ENCODE measurements around the gene RAB30. TPM values are rescaled to one million over a fixed set of nuclear protein-coding genes. Genes with fewer than 3 reads are reported as not detected.

RAB30 gene
- total RNA-seq, 2 donors from 2014 or later: 8.4 to 15.8 TPM

GRCh38 chr11:82980292-82980691, 91.4 kb downstream of the RAB30 start:
- no peak for TF ChIP-seq CTCF (conservative IDR thresholded peaks at IDR 0.05)
- H3K4me1 Mint-ChIP-seq: no peaks in the 10 kb centered on the region
- Histone ChIP-seq H3K36me3 (ENCODE audit: control insufficient read depth, insufficient read depth, low read length) (no peaks in the 10 kb centered on the region), H3K9ac (ENCODE audit: extremely low read depth, low read length, poor library complexity, severe bottlenecking) (no peak overlapping the region), H3K27ac (ENCODE audit: low read depth, low read length) (no peak overlapping the region), H3K9me3 (ENCODE audit: control insufficient read depth, low read length) (no peaks in the 10 kb centered on the region), H3K4me3 (ENCODE audit: low read length) (no peak overlapping the region), H3K27me3 (ENCODE audit: control insufficient read depth, insufficient read depth, low read length, poor library complexity, severe bottlenecking) (no peaks in the 10 kb centered on the region), H3K4me1 (ENCODE audit: control insufficient read depth, insufficient read depth, low read length) (no peaks in the 10 kb centered on the region)
- H3K4me3 Mint-ChIP-seq: no peak overlapping the region
- no peaks in the 10 kb centered on the region for H3K27me3 Mint-ChIP-seq (ENCODE audit: insufficient read depth)
- H3K36me3 Mint-ChIP-seq (ENCODE audit: low read depth): peaks cover 20% of the 10 kb centered on the region
- DNase-seq: no peak
- no peaks in the 10 kb centered on the region for H3K9me3 Mint-ChIP-seq
- no peak overlapping the region for H3K27ac Mint-ChIP-seq

GRCh38 chr11:82979824-82980223, 91.9 kb downstream of the RAB30 start:
- no peaks in the 10 kb centered on the region for H3K4me1 Mint-ChIP-seq
- no peaks in the 10 kb centered on the region for H3K9me3 Mint-ChIP-seq
- H3K27me3 Mint-ChIP-seq (ENCODE audit: insufficient read depth): no peaks in the 10 kb centered on the region
- H3K27ac ChIP-seq (ENCODE audit: low read depth, low read length): no peak overlapping the region
- no peak for DNase-seq
- peaks cover 20% of the 10 kb centered on the region for H3K36me3 Mint-ChIP-seq (ENCODE audit: low read depth)
- no peaks in the 10 kb centered on the region for H3K27me3 ChIP-seq (ENCODE audit: control insufficient read depth, insufficient read depth, low read length, poor library complexity, severe bottlenecking)
- no peak overlapping the region for H3K4me3 ChIP-seq (ENCODE audit: low read length)
- TF ChIP-seq CTCF (conservative IDR thresholded peaks at IDR 0.05): no peak
- no peaks in the 10 kb centered on the region for H3K36me3 ChIP-seq (ENCODE audit: control insufficient read depth, insufficient read depth, low read length)
- no peak overlapping the region for H3K9ac ChIP-seq (ENCODE audit: extremely low read depth, low read length, poor library complexity, severe bottlenecking)
- no peak overlapping the region for H3K27ac Mint-ChIP-seq
- H3K4me3 Mint-ChIP-seq: no peak overlapping the region
- H3K9me3 ChIP-seq (ENCODE audit: control insufficient read depth, low read length): no peaks in the 10 kb centered on the region
- H3K4me1 ChIP-seq (ENCODE audit: control insufficient read depth, insufficient read depth, low read length): no peaks in the 10 kb centered on the region

- WGBS, 2 experiments (ENCODE audit: insufficient coverage in 1 of 2, insufficient read length in 1 of 2): 93 to 96% methylated on average over 3 to 6 of the region's 6 CpGs
- Histone ChIP-seq H3K9me3 (ENCODE audit: control insufficient read depth, low read length) (no peaks in the 10 kb centered on the region), H3K4me3 (ENCODE audit: low read length) (no peak overlapping the region), H3K9ac (ENCODE audit: extremely low read depth, low read length, poor library complexity, severe bottlenecking) (no peak overlapping the region), H3K27ac (ENCODE audit: low read depth, low read length) (no peak overlapping the region), H3K36me3 (ENCODE audit: control insufficient read depth, insufficient read depth, low read length) (no peaks in the 10 kb centered on the region), H3K4me1 (ENCODE audit: control insufficient read depth, insufficient read depth, low read length) (no peaks in the 10 kb centered on the region), H3K27me3 (ENCODE audit: control insufficient read depth, insufficient read depth, low read length, poor library complexity, severe bottlenecking) (no peaks in the 10 kb centered on the region)
- Mint-ChIP-seq H3K9me3 (no peaks in the 10 kb centered on the region), H3K4me3 (no peak overlapping the region), H3K36me3 (ENCODE audit: low read depth) (peaks cover 11% of the 10 kb centered on the region), H3K4me1 (no peaks in the 10 kb centered on the region), H3K27ac (no peak overlapping the region), H3K27me3 (ENCODE audit: insufficient read depth) (no peaks in the 10 kb centered on the region)
- no peak for TF ChIP-seq CTCF (conservative IDR thresholded peaks at IDR 0.05)
- no peak for DNase-seq
These were observed 93.1 kb downstream of the RAB30 start for GRCh38 chr11:82978422-82979099.
